ENCODE measurements around the gene CACNB3. TPM values are rescaled to one million over a fixed set of nuclear protein-coding genes. Genes with fewer than 3 reads are reported as not detected.

The CACNB3 gene
- total and polyA plus RNA-seq, 4 donors = 0.92 to 1.9 (median 1.2) TPM

GRCh38 chr12:48776956-48777355 is 41.3 kb upstream of the CACNB3 start:
- TF ChIP-seq FOXA1 (IDR thresholded peaks at IDR 0.05) = no peak
- no peak for TF ChIP-seq CTCF (IDR thresholded peaks at IDR 0.05; ENCODE audit: low read depth, low read length, missing input control)
- no peak for TF ChIP-seq RAD21 (IDR thresholded peaks at IDR 0.05)
- no peak for TF ChIP-seq TAF1 (conservative IDR thresholded peaks at IDR 0.05)
- TF ChIP-seq GABPA (IDR thresholded peaks at IDR 0.05 in 1 of 2, conservative IDR thresholded peaks at IDR 0.05 in 1 of 2) = no peak
- TF ChIP-seq ZBTB33 (IDR thresholded peaks at IDR 0.05) = no peak
- TF ChIP-seq JUND (IDR thresholded peaks at IDR 0.05) = no peak
- no peak for TF ChIP-seq FOXA2 (IDR thresholded peaks at IDR 0.05)
- no peak for TF ChIP-seq EGR1 (IDR thresholded peaks at IDR 0.05; ENCODE audit: low read depth in 2 of 2)
- no peak for TF ChIP-seq HNF4G (IDR thresholded peaks at IDR 0.05)
- no peak for TF ChIP-seq NR2F2 (IDR thresholded peaks at IDR 0.05)
- TF ChIP-seq HNF4A (conservative IDR thresholded peaks at IDR 0.05) = no peak
- no peak for TF ChIP-seq RXRA (IDR thresholded peaks at IDR 0.05)
- TF ChIP-seq REST (IDR thresholded peaks at IDR 0.05) = no peak
- H3K27me3 ChIP-seq (ENCODE audit: control insufficient read depth in 4 of 4, insufficient read depth in 4 of 4, low read length in 3 of 4) = no peaks in the 10 kb centered on the region
- H3K9me3 ChIP-seq (ENCODE audit: control insufficient read depth in 4 of 4, low read length in 3 of 4) = no peaks in the 10 kb centered on the region
- H3K36me3 ChIP-seq (ENCODE audit: control insufficient read depth in 4 of 4, insufficient read depth in 3 of 4, low read depth in 1 of 4, low read length in 3 of 4) = peaks cover 6 to 43% (median 20%) of the 10 kb centered on the region in 4 donors
- H3K4me1 ChIP-seq (ENCODE audit: control insufficient read depth in 4 of 4, insufficient read depth in 4 of 4, low read length in 3 of 4) = no peaks in the 10 kb centered on the region
- 95% methylated on average over 6 of the region's 6 CpGs for WGBS
- no peak overlapping the region for H3K4me3 ChIP-seq (ENCODE audit: low read depth in 1 of 3, low read length in 3 of 3)
- no peak overlapping the region for H3K27ac ChIP-seq (ENCODE audit: low read depth in 1 of 2, low read length in 2 of 2)
- DNase-seq (ENCODE audit: low spot score) = no peak
- H3K9ac ChIP-seq (ENCODE audit: low read depth in 1 of 2, low read length in 2 of 2) = no peak overlapping the region

- no peak overlapping the region for H3K27ac ChIP-seq (ENCODE audit: low read depth in 1 of 2, low read length in 2 of 2)
- H3K9me3 ChIP-seq (ENCODE audit: control insufficient read depth in 4 of 4, low read length in 3 of 4) = no peaks in the 10 kb centered on the region
- peaks cover under 1 to 37% (median 16%) of the 10 kb centered on the region in 4 donors for H3K36me3 ChIP-seq (ENCODE audit: control insufficient read depth in 4 of 4, insufficient read depth in 3 of 4, low read depth in 1 of 4, low read length in 3 of 4)
- no peak overlapping the region for H3K9ac ChIP-seq (ENCODE audit: low read depth in 1 of 2, low read length in 2 of 2)
- no peak for DNase-seq (ENCODE audit: low spot score)
- H3K4me1 ChIP-seq (ENCODE audit: control insufficient read depth in 4 of 4, insufficient read depth in 4 of 4, low read length in 3 of 4) = no peaks in the 10 kb centered on the region
- H3K27me3 ChIP-seq (ENCODE audit: control insufficient read depth in 4 of 4, insufficient read depth in 4 of 4, low read length in 3 of 4) = no peaks in the 10 kb centered on the region
- WGBS = 95% methylated on average over 16 of the region's 16 CpGs
- H3K4me3 ChIP-seq (ENCODE audit: low read depth in 1 of 3, low read length in 3 of 3) = no peak overlapping the region
- TF ChIP-seq CTCF (IDR thresholded peaks at IDR 0.05; ENCODE audit: low read depth, low read length, missing input control) = no peak
- no peak for TF ChIP-seq SP1 (IDR thresholded peaks at IDR 0.05)
- no peak for TF ChIP-seq EGR1 (IDR thresholded peaks at IDR 0.05; ENCODE audit: low read depth in 2 of 2)
- no peak for TF ChIP-seq NR2F2 (IDR thresholded peaks at IDR 0.05)
- no peak for TF ChIP-seq REST (IDR thresholded peaks at IDR 0.05)
- no peak for TF ChIP-seq HNF4G (IDR thresholded peaks at IDR 0.05)
- TF ChIP-seq HNF4A (conservative IDR thresholded peaks at IDR 0.05) = no peak
- TF ChIP-seq MAX (IDR thresholded peaks at IDR 0.05) = no peak
- TF ChIP-seq RXRA (IDR thresholded peaks at IDR 0.05) = no peak
Measured at GRCh38 chr12:48777501-48778400, 40.5 kb upstream of the CACNB3 start.

All from liver (tissue), 9 donors.